GM12865 (cell line): ENCODE results near the gene HIBCH.

Experiments
- DNase-seq: peaks from one replicate; pipeline ENCODE4 v3.0.0; 2010; ENCODE audit warnings: low read depth
- H3K4me3 ChIP-seq: 2 replicates; pipeline ENCODE4 v1.5.1; 2011; ENCODE audit warnings: mild to moderate bottlenecking, low read depth, low read length, control low read depth
- TF ChIP-seq, protein P1 (sequence below): IDR thresholded peaks from 2 replicates; pipeline ENCODE4 v1.5.1; 2011; ENCODE audit warnings: low read length, control low read depth, low read depth, inconsistent platforms; ENCODE audit not compliant: insufficient read depth; ENCODE audit errors: missing control alignments

The HIBCH gene

DNA sequence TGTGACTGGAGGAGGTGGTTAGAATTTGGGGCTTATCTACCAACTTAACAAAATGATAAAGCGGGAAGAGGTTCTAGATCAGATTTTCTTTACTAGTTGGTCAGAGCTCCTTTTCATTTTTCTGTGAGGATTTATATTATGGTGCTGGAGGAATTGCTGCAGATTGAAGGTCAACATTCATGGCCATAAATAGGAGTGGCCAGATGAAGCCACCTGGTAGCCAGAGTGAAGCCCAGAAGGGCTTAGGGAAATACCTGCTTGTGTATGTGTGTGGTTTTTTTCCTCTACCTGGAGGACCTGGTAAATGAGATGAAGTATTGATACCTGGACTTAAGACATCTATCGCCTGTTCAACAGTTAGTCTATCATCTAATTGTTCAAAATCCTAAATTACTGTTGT, 134.2 kb downstream of the HIBCH start:
- TF ChIP-seq, protein P1, sequence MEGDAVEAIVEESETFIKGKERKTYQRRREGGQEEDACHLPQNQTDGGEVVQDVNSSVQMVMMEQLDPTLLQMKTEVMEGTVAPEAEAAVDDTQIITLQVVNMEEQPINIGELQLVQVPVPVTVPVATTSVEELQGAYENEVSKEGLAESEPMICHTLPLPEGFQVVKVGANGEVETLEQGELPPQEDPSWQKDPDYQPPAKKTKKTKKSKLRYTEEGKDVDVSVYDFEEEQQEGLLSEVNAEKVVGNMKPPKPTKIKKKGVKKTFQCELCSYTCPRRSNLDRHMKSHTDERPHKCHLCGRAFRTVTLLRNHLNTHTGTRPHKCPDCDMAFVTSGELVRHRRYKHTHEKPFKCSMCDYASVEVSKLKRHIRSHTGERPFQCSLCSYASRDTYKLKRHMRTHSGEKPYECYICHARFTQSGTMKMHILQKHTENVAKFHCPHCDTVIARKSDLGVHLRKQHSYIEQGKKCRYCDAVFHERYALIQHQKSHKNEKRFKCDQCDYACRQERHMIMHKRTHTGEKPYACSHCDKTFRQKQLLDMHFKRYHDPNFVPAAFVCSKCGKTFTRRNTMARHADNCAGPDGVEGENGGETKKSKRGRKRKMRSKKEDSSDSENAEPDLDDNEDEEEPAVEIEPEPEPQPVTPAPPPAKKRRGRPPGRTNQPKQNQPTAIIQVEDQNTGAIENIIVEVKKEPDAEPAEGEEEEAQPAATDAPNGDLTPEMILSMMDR, result no peak
- no peak for DNase-seq
- H3K4me3 ChIP-seq, result no peak overlapping the region

DNA sequence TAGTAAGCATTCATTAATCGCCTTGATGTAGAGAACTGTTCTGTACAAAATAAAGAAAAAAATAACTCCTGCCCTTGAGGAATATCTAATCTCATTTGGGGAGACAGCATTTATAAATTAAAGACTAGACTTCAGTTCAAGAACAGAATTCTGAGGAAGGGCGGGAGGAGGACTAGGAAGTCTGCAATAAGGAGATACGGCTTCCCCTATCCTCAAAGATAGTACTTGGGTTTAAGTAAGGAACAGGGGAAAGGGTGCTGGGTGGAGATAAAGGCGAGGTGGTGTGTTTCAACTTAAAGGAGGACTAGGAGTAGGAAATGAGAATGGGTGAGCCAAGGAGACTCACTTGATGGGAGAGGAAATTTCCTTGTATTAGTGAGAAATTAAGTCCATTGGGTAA, 135.2 kb downstream of the HIBCH start:
- TF ChIP-seq, protein P1, result no peak
- DNase-seq, result no peak
- no peak overlapping the region for H3K4me3 ChIP-seq

DNA sequence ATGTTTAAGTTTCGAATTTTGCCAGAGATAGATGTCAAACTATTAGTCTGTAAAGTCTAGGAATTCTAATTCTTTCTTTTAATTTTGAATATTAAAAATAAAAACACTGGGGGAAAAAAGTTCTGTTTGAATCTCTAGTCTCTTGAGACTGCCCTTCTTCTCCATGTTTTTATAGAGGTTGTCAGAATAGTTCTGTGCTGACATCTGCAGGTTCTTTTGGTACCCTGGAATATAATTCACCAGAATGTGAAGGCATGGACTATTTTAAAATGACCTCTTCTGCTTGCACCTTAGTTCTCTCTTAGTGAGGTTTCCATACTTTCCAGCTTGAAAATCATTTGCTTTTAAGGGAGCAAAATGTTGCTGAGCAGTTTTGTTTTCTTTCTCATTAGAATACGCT, 136.1 kb downstream of the HIBCH start:
- TF ChIP-seq, protein P1, result no peak
- DNase-seq, result no peak
- H3K4me3 ChIP-seq, result no peak overlapping the region

DNA sequence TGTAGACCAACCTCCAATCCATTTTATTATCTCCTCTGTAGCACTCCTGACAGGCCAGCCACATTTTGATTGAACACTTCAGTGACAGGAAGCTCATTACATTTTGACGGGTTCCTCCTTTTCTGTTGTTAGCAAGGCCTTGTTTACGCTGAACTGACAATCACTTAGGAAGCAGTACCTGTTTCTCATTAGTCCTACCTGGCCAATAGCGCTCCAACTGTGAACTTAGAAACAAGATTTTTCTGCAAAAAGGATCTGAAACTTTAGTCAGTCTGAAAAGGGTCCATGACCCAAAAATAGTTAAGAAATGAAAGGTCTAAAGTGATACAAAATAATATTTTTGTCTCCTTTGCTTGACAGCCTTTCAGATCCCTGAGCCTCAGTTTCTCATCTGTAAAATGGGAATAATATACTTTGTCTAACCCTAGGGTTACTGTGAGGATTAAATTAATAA, 137.5 kb downstream of the HIBCH start:
- peak overlapping the region; percentile 76 for H3K4me3 ChIP-seq
- TF ChIP-seq, protein P1, result no peak
- peak; percentile 76 for DNase-seq

DNA sequence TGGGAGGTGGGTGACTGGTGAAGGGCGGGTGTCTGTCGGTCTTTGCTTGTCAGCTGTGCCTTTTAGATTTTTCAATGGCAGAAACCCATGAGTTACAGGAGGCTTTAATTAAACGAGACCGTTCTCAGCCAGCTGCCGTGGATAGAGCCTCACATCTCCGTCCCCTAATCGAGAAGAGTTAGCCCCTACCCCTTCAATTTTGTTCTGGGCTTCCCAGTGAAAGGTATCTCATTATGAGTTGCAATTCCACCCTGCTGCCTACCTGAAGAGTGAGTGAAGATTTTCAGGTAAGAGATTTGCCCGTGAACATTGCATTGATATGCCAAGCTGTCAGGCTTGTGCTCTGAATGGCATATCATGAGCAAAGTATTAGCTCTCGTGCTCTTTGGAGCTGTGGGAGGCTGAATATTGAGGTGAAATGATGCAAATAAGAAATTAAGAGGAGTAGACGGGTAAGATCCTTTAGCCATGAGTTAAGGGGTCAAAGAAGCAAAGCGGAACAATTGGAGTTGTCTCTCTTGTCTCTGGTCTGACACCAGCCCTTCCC, 138.4 kb downstream of the HIBCH start:
- peak overlapping the region; percentile 76 for H3K4me3 ChIP-seq
- TF ChIP-seq, protein P1, result no peak
- no peak for DNase-seq

DNA sequence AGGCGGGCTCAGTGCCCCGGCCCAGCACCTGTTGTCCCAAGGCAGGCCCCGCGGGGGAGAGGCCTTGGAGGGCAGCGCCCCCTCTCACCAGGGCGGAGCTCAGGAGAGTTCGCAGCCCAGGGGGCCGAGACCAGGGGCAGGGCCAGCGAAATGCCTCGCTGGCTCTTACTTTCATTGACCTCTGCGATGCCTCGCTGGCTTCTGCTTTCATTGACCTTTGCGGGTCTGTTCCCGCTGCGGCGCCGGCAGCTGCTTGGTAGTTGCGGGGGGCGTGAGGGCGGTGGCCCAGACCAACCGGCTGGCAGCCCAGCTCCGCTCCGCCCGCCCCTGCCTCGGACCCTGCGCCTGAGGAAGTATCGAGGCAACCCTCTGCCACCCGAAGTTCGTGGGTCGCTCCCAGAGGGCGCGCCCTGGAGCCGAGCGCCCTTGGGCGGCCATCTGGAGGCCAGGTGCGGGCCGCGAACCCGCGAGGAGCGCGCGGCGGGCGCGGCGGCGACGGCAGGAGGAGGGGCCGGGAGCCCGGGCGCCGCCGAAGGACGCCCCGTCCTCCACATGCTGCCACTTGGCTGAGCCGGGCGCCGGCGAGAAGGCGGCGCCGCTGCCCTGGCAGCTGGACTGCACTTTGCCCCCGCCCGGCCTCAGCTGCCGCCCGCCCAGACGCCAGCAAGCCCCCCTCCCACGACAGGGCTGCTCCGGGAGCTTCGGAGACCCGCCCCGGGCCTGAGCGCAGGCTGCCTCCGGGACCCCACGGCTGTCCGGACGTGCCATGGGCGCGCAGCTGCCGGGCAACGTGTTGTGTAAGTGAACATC, 139.1 kb downstream of the HIBCH start:
- TF ChIP-seq, protein P1, result peak; percentile 68
- DNase-seq, result peak; percentile 87
- peak overlapping the region; percentile 76 for H3K4me3 ChIP-seq
